Ovary (tissue), 3 donors: Measurements from ENCODE around the gene RASL10A.

Experiments used
- CTCF ChIP-seq, 3 donors: fragments of 450-650 bp in 2 of 3; fragments of 200-600 bp in 1 of 3; IDR thresholded peaks; one replicate each; pipeline versions ENCODE4 v1.5.1 to v1.8.0; 2016 to 2022; ENCODE audit warnings: antibody characterized with exemption in 3 of 3, mild to moderate bottlenecking in 1 of 3
- POLR2A ChIP-seq: fragments of 450-650 bp; IDR thresholded peaks from one replicate; pipeline ENCODE4 v1.6.1; 2017; ENCODE audit warnings: antibody characterized with exemption, mild to moderate bottlenecking, moderate library complexity
- donor health status: DM: no; HTN: no; CAD: no.

GRCh38 chr22:29319072-29319471 lies 3.6 kb upstream of the RASL10A start:
- TF ChIP-seq CTCF (IDR thresholded peaks at IDR 0.05) (no peak), POLR2A (no peak)
